SKM-1 (cell line): ENCODE measurements around the gene CENPU.

ENCODE experiments used
- DNase-seq: peaks from one replicate; lab custom pipeline; 2025; ENCODE audit not compliant: unreplicated experiment; lab: John Stamatoyannopoulos, UW

The CENPU gene

GRCh38 chr4:184713887-184714286 lies 20.0 kb downstream of the CENPU start:
- DNase-seq: no peak

- DNase-seq: no peak
Measured at GRCh38 chr4:184712322-184712721, 21.6 kb downstream of the CENPU start.

- DNase-seq: no peak
Measured at GRCh38 chr4:184706453-184706852, 27.4 kb downstream of the CENPU start.

- no peak for DNase-seq
Measured at GRCh38 chr4:184705692-184706091, 28.2 kb downstream of the CENPU start.

GRCh38 chr4:184702114-184702513 lies 31.8 kb downstream of the CENPU start:
- DNase-seq: no peak

GRCh38 chr4:184699941-184700340 lies 34.0 kb downstream of the CENPU start:
- DNase-seq: no peak

GRCh38 chr4:184697956-184698355 lies 35.9 kb downstream of the CENPU start:
- DNase-seq: no peak

GRCh38 chr4:184695178-184695896 lies 38.6 kb downstream of the CENPU start:
- no peak for DNase-seq

GRCh38 chr4:184694412-184694956 lies 39.4 kb downstream of the CENPU start:
- DNase-seq: no peak

- no peak for DNase-seq
Measured at GRCh38 chr4:184693056-184693455, 40.8 kb downstream of the CENPU start.

- no peak for DNase-seq
Measured at GRCh38 chr4:184689681-184690080, 44.2 kb downstream of the CENPU start.

GRCh38 chr4:184688447-184688846 lies 45.4 kb downstream of the CENPU start:
- no peak for DNase-seq

GRCh38 chr4:184688005-184688404 lies 45.9 kb downstream of the CENPU start:
- DNase-seq: no peak

- DNase-seq: peak; percentile 79
Measured at GRCh38 chr4:184684491-184685189, 49.3 kb downstream of the CENPU start.

- no peak for DNase-seq
Measured at GRCh38 chr4:184681916-184682315, 52.0 kb downstream of the CENPU start.

- DNase-seq: no peak
Measured at GRCh38 chr4:184680698-184681097, 53.2 kb downstream of the CENPU start.

GRCh38 chr4:184675821-184676492 lies 57.9 kb downstream of the CENPU start:
- DNase-seq: no peak

GRCh38 chr4:184675018-184675417 lies 58.9 kb downstream of the CENPU start:
- no peak for DNase-seq

GRCh38 chr4:184674011-184674410 lies 59.9 kb downstream of the CENPU start:
- no peak for DNase-seq

GRCh38 chr4:184672741-184673140 lies 61.2 kb downstream of the CENPU start:
- no peak for DNase-seq

GRCh38 chr4:184671101-184671500 lies 62.8 kb downstream of the CENPU start:
- DNase-seq: no peak

- no peak for DNase-seq
Measured at GRCh38 chr4:184669251-184669650, 64.6 kb downstream of the CENPU start.
